CD14-positive monocyte (primary cell): ENCODE measurements around the gene CHORDC1. TPM values are rescaled to one million over a fixed set of nuclear protein-coding genes. Genes with fewer than 3 reads are reported as not detected.

Experiments used
- DNase-seq, 3 donors: peaks; one replicate each; pipeline ENCODE4 v3.0.0-alpha.2; 2011 to 2022
- H2AFZ ChIP-seq: 2 replicates; pipeline ENCODE4 v1.6.0; 2012; ENCODE audit warnings: mild to moderate bottlenecking, low read depth, low read length, inconsistent platforms; ENCODE audit not compliant: insufficient read depth, poor library complexity, severe bottlenecking
- H3K27ac ChIP-seq, 2 donors: 1 replicate in 1 of 2; 2 replicates in 1 of 2; pipeline ENCODE4 v1.5.1; 2012 to 2013; ENCODE audit warnings: low read length in 2 of 2, control low read depth in 1 of 2, inconsistent platforms in 1 of 2, low read depth in 1 of 2, mild to moderate bottlenecking in 1 of 2
- H3K27me3 ChIP-seq, 2 donors: one replicate each; pipeline versions ENCODE4 v1.6.0 to v1.6.1; 2011 to 2013; ENCODE audit warnings: low read length in 2 of 2; ENCODE audit not compliant: control insufficient read depth in 2 of 2, insufficient read depth in 2 of 2
- H3K36me3 ChIP-seq, 2 donors: replicated peaks in 1 of 2; 1 replicate in 1 of 2; 2 replicates in 1 of 2; pipeline versions ENCODE4 v1.5.1 to v1.6.1; 2012 to 2013; ENCODE audit warnings: low read length in 2 of 2, control low read depth in 1 of 2, inconsistent platforms in 1 of 2, mild to moderate bottlenecking in 1 of 2; ENCODE audit not compliant: insufficient read depth in 2 of 2, control insufficient read depth in 1 of 2
- H3K4me1 ChIP-seq, 2 donors: 1 replicate in 1 of 2; 2 replicates in 1 of 2; pipeline versions ENCODE4 v1.5.1 to v1.6.1; 2012 to 2013; ENCODE audit warnings: low read length in 2 of 2, control low read depth in 1 of 2, inconsistent platforms in 1 of 2, mild to moderate bottlenecking in 1 of 2, moderate library complexity in 1 of 2; ENCODE audit not compliant: insufficient read depth in 2 of 2, control insufficient read depth in 1 of 2
- H3K4me2 ChIP-seq: replicated peaks from 2 replicates; pipeline ENCODE3; 2012; ENCODE audit warnings: low read length, moderate library complexity, mild to moderate bottlenecking; ENCODE audit not compliant: poor library complexity, severe bottlenecking; ENCODE audit errors: extremely low read depth
- H3K4me3 ChIP-seq, 3 experiments: fragments of 200-600 bp in 1 of 3; sonication (generic) in 1 of 3; replicated peaks in 1 of 3; 1 replicate in 2 of 3; 2 replicates in 1 of 3; pipeline ENCODE4 v1.5.1; 2011 to 2013; ENCODE audit warnings: low read length in 3 of 3, mild to moderate bottlenecking in 3 of 3, control low read depth in 2 of 3, low read depth in 2 of 3, inconsistent platforms in 1 of 3, moderate library complexity in 1 of 3
- H3K79me2 ChIP-seq: 2 replicates; pipeline ENCODE4 v1.6.0; 2012; ENCODE audit warnings: mild to moderate bottlenecking, control low read depth, inconsistent platforms, low read length, moderate library complexity; ENCODE audit not compliant: insufficient read depth
- H3K9ac ChIP-seq: 2 replicates; pipeline ENCODE4 v1.6.0; 2017; ENCODE audit warnings: low read length, mild to moderate bottlenecking; ENCODE audit not compliant: insufficient read depth, poor library complexity, severe bottlenecking
- H3K9me3 ChIP-seq, 2 donors: replicated peaks in 1 of 2; 1 replicate in 1 of 2; 2 replicates in 1 of 2; pipeline versions ENCODE4 v1.5.1 to v1.6.1; 2012 to 2013; ENCODE audit warnings: low read length in 2 of 2, control low read depth in 1 of 2; ENCODE audit not compliant: control insufficient read depth in 1 of 2, insufficient read depth in 1 of 2
- H4K20me1 ChIP-seq: 2 replicates; pipeline ENCODE4 v1.6.0; 2012; ENCODE audit warnings: mild to moderate bottlenecking, low read length, control low read depth, moderate library complexity; ENCODE audit not compliant: insufficient read depth
- H3K27ac Mint-ChIP-seq, 7 donors: one replicate each; pipeline ENCODE4 v1.8.0; 2020; ENCODE audit warnings: mild to moderate bottlenecking in 7 of 7, mixed read lengths in 7 of 7, moderate library complexity in 6 of 7, inconsistent platforms in 2 of 7
- H3K27me3 Mint-ChIP-seq, 3 donors: one replicate each; pipeline ENCODE4 v1.8.0; 2021 to 2022; ENCODE audit warnings: low read depth in 3 of 3, mild to moderate bottlenecking in 3 of 3, mixed read lengths in 3 of 3, moderate library complexity in 3 of 3, inconsistent platforms in 1 of 3
- H3K36me3 Mint-ChIP-seq, 2 donors: one replicate each; pipeline ENCODE4 v1.8.0; 2020; ENCODE audit warnings: mixed read lengths in 2 of 2, inconsistent platforms in 1 of 2, mild to moderate bottlenecking in 1 of 2
- H3K4me1 Mint-ChIP-seq: one replicate; pipeline ENCODE4 v1.8.0; 2020; ENCODE audit warnings: mild to moderate bottlenecking, mixed read lengths
- H3K4me3 Mint-ChIP-seq, 2 donors: one replicate each; pipeline ENCODE4 v1.8.0; 2020; ENCODE audit warnings: mild to moderate bottlenecking in 2 of 2, mixed read lengths in 2 of 2, moderate library complexity in 1 of 2
- H3K9me3 Mint-ChIP-seq, 7 donors: one replicate each; pipeline ENCODE4 v1.8.0; 2020 to 2022; ENCODE audit warnings: mixed read lengths in 7 of 7, mild to moderate bottlenecking in 6 of 7, moderate library complexity in 6 of 7, inconsistent platforms in 2 of 7
- CTCF ChIP-seq: fragments of 200-600 bp; IDR thresholded peaks from one replicate; pipeline ENCODE4 v1.8.0; 2022; ENCODE audit warnings: antibody characterized with exemption, mild to moderate bottlenecking
- WGBS: methylation state at CpG from one replicate; pipeline ENCODE4 v1.1.5; 2013; ENCODE audit warnings: missing lambda C conversion rate; ENCODE audit not compliant: insufficient coverage; 5-methylcytosine and 5-hydroxymethylcytosine counted together
- intact Hi-C, 2 donors: fragments of 100-400 bp; cut with micrococcal nuclease; formaldehyde crosslinking; loops; one replicate each; pipeline versions ENCODE4 v1.15.0 to v1.15.1; 2023
- polyA plus RNA-seq, 3 donors: library from polyadenylated mRNA; depleted of rRNA in 1 of 3; unstranded in 2 of 3; stranded (reverse) in 1 of 3; fragments of 300-500 nt in 2 of 3; fragments of >200 nt in 1 of 3; fragmentation: Illumina TruSeq in 2 of 3; gene quantifications; 1 replicate in 2 of 3; 2 replicates in 1 of 3; pipeline ENCODE4 v1.2.3, GENCODE V29; 2012 to 2021

The CHORDC1 gene
- polyA plus RNA-seq, 3 donors, result 4.2 to 15.4 (median 8.4) TPM

- Histone ChIP-seq H3K4me2 (no peak overlapping the region), H3K27me3 (no peaks in the 10 kb centered on the region), H3K4me3 (no peak overlapping the region), H3K36me3 (peaks cover 35 to 56% of the 10 kb centered on the region in 2 donors), H4K20me1 (peaks cover 77% of the 10 kb centered on the region), H2AFZ (no peak overlapping the region), H3K9ac (no peak overlapping the region), H3K79me2 (peaks cover 80% of the 10 kb centered on the region), H3K27ac (no peak overlapping the region), H3K9me3 (no peaks in the 10 kb centered on the region), H3K4me1 (peaks cover 4 to 13% of the 10 kb centered on the region in 2 donors)
- H3K4me1 Mint-ChIP-seq, result peaks cover 25% of the 10 kb centered on the region
- no peak overlapping the region for H3K4me3 Mint-ChIP-seq
- peaks cover 35 to 40% of the 10 kb centered on the region in 2 donors for H3K36me3 Mint-ChIP-seq
- no peaks in the 10 kb centered on the region for H3K9me3 Mint-ChIP-seq
- intact Hi-C loops, result no loop called here
- DNase-seq, result no peak
- TF ChIP-seq CTCF, result no peak
- H3K27me3 Mint-ChIP-seq, result no peaks in the 10 kb centered on the region
- H3K27ac Mint-ChIP-seq, result no peak overlapping the region
- 100% methylated on average over 5 of the region's 5 CpGs for WGBS
These were observed 6.2 kb downstream of the CHORDC1 start for GRCh38 chr11:90216611-90217010.

GRCh38 chr11:90213322-90213721 lies 9.5 kb downstream of the CHORDC1 start:
- no peaks in the 10 kb centered on the region for H3K27me3 ChIP-seq
- Mint-ChIP-seq H3K27ac (no peak overlapping the region), H3K27me3 (no peaks in the 10 kb centered on the region), H3K4me3 (no peak overlapping the region), H3K9me3 (no peaks in the 10 kb centered on the region), H3K36me3 (peaks cover 51 to 61% of the 10 kb centered on the region in 2 donors), H3K4me1 (no peaks in the 10 kb centered on the region)
- H3K36me3 ChIP-seq, result peaks cover 59 to 89% of the 10 kb centered on the region in 2 donors
- no peak for DNase-seq
- WGBS, result no CpG with 5 or more reads among the region's 3 CpGs
- H4K20me1 ChIP-seq, result peaks cover 48% of the 10 kb centered on the region
- H3K4me3 ChIP-seq, result no peak overlapping the region
- H3K9ac ChIP-seq, result no peak overlapping the region
- H2AFZ ChIP-seq, result no peak overlapping the region
- intact Hi-C loops, result no loop called here
- no peaks in the 10 kb centered on the region for H3K4me1 ChIP-seq
- peaks cover 47% of the 10 kb centered on the region for H3K79me2 ChIP-seq
- no peak overlapping the region for H3K4me2 ChIP-seq
- no peak for TF ChIP-seq CTCF
- H3K9me3 ChIP-seq, result no peaks in the 10 kb centered on the region
- H3K27ac ChIP-seq, result no peak overlapping the region
